Measurements from ENCODE around the gene SH3BP2. TPM values are rescaled to one million over a fixed set of nuclear protein-coding genes. Genes with fewer than 3 reads are reported as not detected.

Gene SH3BP2
- polyA plus RNA-seq, 1 donor from 2014 or later, result 87.9 TPM

DNA sequence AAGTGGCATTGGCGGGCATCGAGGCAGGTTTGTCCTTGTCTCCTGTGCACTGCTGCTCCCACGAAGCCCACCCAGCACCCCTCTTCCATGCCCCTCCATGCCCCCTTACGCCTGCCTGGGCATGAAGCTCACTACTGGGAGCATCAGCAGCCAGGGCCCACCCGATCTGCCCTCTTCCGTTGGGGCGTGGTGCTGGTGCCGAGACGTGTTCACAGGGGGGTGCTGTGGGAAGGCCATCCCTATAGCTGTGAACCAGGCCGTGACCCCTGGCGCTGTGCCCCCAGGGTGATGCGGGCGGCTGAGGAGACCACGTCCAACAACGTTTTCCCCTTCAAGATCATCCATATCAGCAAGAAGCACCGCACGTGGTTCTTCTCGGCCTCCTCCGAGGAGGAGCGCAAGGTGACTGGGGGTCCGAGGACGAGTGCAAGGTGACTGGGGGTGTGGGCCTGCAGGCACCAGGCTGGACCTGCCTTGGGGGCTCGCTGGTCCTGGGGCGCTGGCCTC is 31.5 kb downstream of the SH3BP2 start:
- Histone ChIP-seq H3K36me3 (ENCODE audit: insufficient read depth, low read length) (no peaks in the 10 kb centered on the region), H2AFZ (ENCODE audit: low read depth, low read length) (no peak overlapping the region), H3K27ac (ENCODE audit: low read length) (no peak overlapping the region), H3K4me2 (ENCODE audit: low read length) (no peak overlapping the region), H3F3A (ENCODE audit: insufficient read depth, low read length, poor library complexity, severe bottlenecking) (no peaks in the 10 kb centered on the region), H3K27me3 (ENCODE audit: insufficient read depth, low read depth, low read length) (no peaks in the 10 kb centered on the region), H3K9ac (ENCODE audit: low read length) (no peak overlapping the region), H4K20me1 (ENCODE audit: insufficient read depth) (no peaks in the 10 kb centered on the region), H3K9me2 (ENCODE audit: insufficient read depth, low read length) (no peaks in the 10 kb centered on the region), H3K79me2 (replicated peaks; ENCODE audit: insufficient read depth, low read length) (peaks cover 9% of the 10 kb centered on the region), H3K4me3 (ENCODE audit: low read length) (no peak overlapping the region), H3K9me3 (ENCODE audit: low read length) (no peaks in the 10 kb centered on the region)
- TF ChIP-seq MXI1 (conservative IDR thresholded peaks at IDR 0.05; ENCODE audit: poor library complexity, severe bottlenecking) (no peak), RAD21 (conservative IDR thresholded peaks at IDR 0.05) (no peak), EP300 (conservative IDR thresholded peaks at IDR 0.05; ENCODE audit: poor library complexity, severe bottlenecking) (no peak), SMC3 (conservative IDR thresholded peaks at IDR 0.05; ENCODE audit: poor library complexity) (no peak), POLR2AphosphoS5 (IDR thresholded peaks at IDR 0.05) (no peak), EZH2 (IDR thresholded peaks at IDR 0.05; ENCODE audit: borderline replicate concordance, insufficient read depth, low read length, poor library complexity, severe bottlenecking) (no peak), TAF1 (IDR thresholded peaks at IDR 0.05; ENCODE audit: low read depth) (no peak)
- TF ChIP-seq, protein P1, sequence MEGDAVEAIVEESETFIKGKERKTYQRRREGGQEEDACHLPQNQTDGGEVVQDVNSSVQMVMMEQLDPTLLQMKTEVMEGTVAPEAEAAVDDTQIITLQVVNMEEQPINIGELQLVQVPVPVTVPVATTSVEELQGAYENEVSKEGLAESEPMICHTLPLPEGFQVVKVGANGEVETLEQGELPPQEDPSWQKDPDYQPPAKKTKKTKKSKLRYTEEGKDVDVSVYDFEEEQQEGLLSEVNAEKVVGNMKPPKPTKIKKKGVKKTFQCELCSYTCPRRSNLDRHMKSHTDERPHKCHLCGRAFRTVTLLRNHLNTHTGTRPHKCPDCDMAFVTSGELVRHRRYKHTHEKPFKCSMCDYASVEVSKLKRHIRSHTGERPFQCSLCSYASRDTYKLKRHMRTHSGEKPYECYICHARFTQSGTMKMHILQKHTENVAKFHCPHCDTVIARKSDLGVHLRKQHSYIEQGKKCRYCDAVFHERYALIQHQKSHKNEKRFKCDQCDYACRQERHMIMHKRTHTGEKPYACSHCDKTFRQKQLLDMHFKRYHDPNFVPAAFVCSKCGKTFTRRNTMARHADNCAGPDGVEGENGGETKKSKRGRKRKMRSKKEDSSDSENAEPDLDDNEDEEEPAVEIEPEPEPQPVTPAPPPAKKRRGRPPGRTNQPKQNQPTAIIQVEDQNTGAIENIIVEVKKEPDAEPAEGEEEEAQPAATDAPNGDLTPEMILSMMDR (IDR thresholded peaks at IDR 0.05; ENCODE audit: poor library complexity, severe bottlenecking), result no peak
- TF ChIP-seq, protein P2, sequence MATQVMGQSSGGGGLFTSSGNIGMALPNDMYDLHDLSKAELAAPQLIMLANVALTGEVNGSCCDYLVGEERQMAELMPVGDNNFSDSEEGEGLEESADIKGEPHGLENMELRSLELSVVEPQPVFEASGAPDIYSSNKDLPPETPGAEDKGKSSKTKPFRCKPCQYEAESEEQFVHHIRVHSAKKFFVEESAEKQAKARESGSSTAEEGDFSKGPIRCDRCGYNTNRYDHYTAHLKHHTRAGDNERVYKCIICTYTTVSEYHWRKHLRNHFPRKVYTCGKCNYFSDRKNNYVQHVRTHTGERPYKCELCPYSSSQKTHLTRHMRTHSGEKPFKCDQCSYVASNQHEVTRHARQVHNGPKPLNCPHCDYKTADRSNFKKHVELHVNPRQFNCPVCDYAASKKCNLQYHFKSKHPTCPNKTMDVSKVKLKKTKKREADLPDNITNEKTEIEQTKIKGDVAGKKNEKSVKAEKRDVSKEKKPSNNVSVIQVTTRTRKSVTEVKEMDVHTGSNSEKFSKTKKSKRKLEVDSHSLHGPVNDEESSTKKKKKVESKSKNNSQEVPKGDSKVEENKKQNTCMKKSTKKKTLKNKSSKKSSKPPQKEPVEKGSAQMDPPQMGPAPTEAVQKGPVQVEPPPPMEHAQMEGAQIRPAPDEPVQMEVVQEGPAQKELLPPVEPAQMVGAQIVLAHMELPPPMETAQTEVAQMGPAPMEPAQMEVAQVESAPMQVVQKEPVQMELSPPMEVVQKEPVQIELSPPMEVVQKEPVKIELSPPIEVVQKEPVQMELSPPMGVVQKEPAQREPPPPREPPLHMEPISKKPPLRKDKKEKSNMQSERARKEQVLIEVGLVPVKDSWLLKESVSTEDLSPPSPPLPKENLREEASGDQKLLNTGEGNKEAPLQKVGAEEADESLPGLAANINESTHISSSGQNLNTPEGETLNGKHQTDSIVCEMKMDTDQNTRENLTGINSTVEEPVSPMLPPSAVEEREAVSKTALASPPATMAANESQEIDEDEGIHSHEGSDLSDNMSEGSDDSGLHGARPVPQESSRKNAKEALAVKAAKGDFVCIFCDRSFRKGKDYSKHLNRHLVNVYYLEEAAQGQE (IDR thresholded peaks at IDR 0.05; ENCODE audit: borderline replicate concordance), result no peak

DNA sequence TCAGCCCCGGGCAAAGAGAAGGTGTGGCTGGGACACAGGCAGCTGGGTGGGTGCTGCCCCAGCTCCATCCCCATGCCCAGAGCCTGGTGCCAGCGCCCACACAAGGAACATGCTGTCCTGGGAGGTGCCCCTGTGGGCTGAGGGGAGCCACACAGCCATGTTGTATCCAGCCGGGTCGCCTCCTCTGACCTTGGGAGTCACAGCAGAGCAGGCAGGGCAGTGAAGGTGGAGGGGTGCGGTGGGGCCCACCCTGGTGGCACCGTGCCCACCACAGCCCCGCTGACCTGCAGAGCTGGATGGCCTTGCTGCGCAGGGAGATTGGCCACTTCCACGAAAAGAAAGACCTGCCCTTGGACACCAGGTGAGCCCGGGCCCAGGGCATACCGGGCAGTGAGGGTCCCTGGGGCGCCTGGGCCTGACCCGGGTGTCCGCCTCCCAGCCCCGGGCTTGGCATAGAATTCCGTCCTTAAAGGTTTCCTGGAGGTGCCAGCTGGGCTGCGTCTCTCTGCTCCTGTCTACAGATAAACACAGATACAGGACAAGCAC is 32.0 kb downstream of the SH3BP2 start:
- Histone ChIP-seq H2AFZ (ENCODE audit: low read depth, low read length) (no peak overlapping the region), H4K20me1 (ENCODE audit: insufficient read depth) (no peaks in the 10 kb centered on the region), H3K4me2 (ENCODE audit: low read length) (no peak overlapping the region), H3K4me3 (ENCODE audit: low read length) (no peak overlapping the region), H3K27ac (ENCODE audit: low read length) (no peak overlapping the region), H3K9me3 (ENCODE audit: low read length) (no peaks in the 10 kb centered on the region), H3K79me2 (replicated peaks; ENCODE audit: insufficient read depth, low read length) (peaks cover 4% of the 10 kb centered on the region), H3K36me3 (ENCODE audit: insufficient read depth, low read length) (no peaks in the 10 kb centered on the region), H3K27me3 (ENCODE audit: insufficient read depth, low read depth, low read length) (no peaks in the 10 kb centered on the region), H3F3A (ENCODE audit: insufficient read depth, low read length, poor library complexity, severe bottlenecking) (no peaks in the 10 kb centered on the region), H3K9ac (ENCODE audit: low read length) (no peak overlapping the region), H3K9me2 (ENCODE audit: insufficient read depth, low read length) (no peaks in the 10 kb centered on the region)
- TF ChIP-seq EZH2 (IDR thresholded peaks at IDR 0.05; ENCODE audit: borderline replicate concordance, insufficient read depth, low read length, poor library complexity, severe bottlenecking) (no peak), SMC3 (conservative IDR thresholded peaks at IDR 0.05; ENCODE audit: poor library complexity) (no peak), RAD21 (conservative IDR thresholded peaks at IDR 0.05) (no peak), MXI1 (conservative IDR thresholded peaks at IDR 0.05; ENCODE audit: poor library complexity, severe bottlenecking) (no peak), EP300 (conservative IDR thresholded peaks at IDR 0.05; ENCODE audit: poor library complexity, severe bottlenecking) (no peak), POLR2AphosphoS5 (IDR thresholded peaks at IDR 0.05) (no peak), TAF1 (IDR thresholded peaks at IDR 0.05; ENCODE audit: low read depth) (no peak)
- TF ChIP-seq, protein P2 (IDR thresholded peaks at IDR 0.05; ENCODE audit: borderline replicate concordance), result no peak
- TF ChIP-seq, protein P1 (IDR thresholded peaks at IDR 0.05; ENCODE audit: poor library complexity, severe bottlenecking), result no peak

Measured in neural cell (in vitro differentiated cells).